Kidney tubule cell (primary cell): Measurements from ENCODE around the gene FFAR3.
A peak's percentile ranks its signal among the peaks of the same experiment; 100 is the strongest.

ENCODE experiments used
- DNase-seq: peaks from one replicate; pipeline ENCODE4 v3.0.0-alpha.2; 2018; ENCODE audit warnings: low spot score

The FFAR3 gene

GRCh38 chr19:35357867-35358573, at the start of gene FFAR3:
Gene FFAR3 (plus strand): TSS chr19:35358460. CDS start chr19:35358891, 431 bp downstream.
- DNase-seq, result no peak

- no peak for DNase-seq
These were observed 49.4 kb upstream of the FFAR3 start for GRCh38 chr19:35308910-35309309.

- DNase-seq, result peak; percentile 48
These were observed 48.6 kb upstream of the FFAR3 start for GRCh38 chr19:35309481-35310279.

- no peak for DNase-seq
These were observed 47.9 kb upstream of the FFAR3 start for GRCh38 chr19:35310331-35310730.

GRCh38 chr19:35310811-35311465, 47.3 kb upstream of the FFAR3 start:
- DNase-seq, result no peak

- no peak for DNase-seq
These were observed 46.2 kb upstream of the FFAR3 start for GRCh38 chr19:35311901-35312665.

GRCh38 chr19:35313587-35313986, 44.7 kb upstream of the FFAR3 start:
- DNase-seq, result peak; percentile 13

- DNase-seq, result no peak
These were observed 44.2 kb upstream of the FFAR3 start for GRCh38 chr19:35314031-35314430.

- no peak for DNase-seq
These were observed 43.3 kb upstream of the FFAR3 start for GRCh38 chr19:35314858-35315470.

GRCh38 chr19:35315883-35316282, 42.4 kb upstream of the FFAR3 start:
- no peak for DNase-seq

- no peak for DNase-seq
These were observed 41.7 kb upstream of the FFAR3 start for GRCh38 chr19:35316560-35316959.

GRCh38 chr19:35317464-35318043, 40.7 kb upstream of the FFAR3 start:
- DNase-seq, result no peak

- peak; percentile 98 for DNase-seq
These were observed 39.4 kb upstream of the FFAR3 start for GRCh38 chr19:35318679-35319448.

- DNase-seq, result no peak
These were observed 38.1 kb upstream of the FFAR3 start for GRCh38 chr19:35320065-35320713.

GRCh38 chr19:35321291-35321690, 37.0 kb upstream of the FFAR3 start:
- DNase-seq, result no peak

GRCh38 chr19:35322014-35322413, 36.2 kb upstream of the FFAR3 start:
- no peak for DNase-seq

GRCh38 chr19:35327642-35328041, 30.6 kb upstream of the FFAR3 start:
- DNase-seq, result no peak

GRCh38 chr19:35328851-35329285, 29.4 kb upstream of the FFAR3 start, which contains the start of gene CD22:
Gene CD22 (plus strand): TSS chr19:35329187. CDS start chr19:35332041, 2,854 bp downstream.
- no peak for DNase-seq

GRCh38 chr19:35329323-35329722, 28.9 kb upstream of the FFAR3 start:
- DNase-seq, result no peak

- no peak for DNase-seq
These were observed 27.8 kb upstream of the FFAR3 start for GRCh38 chr19:35330475-35330874.
